DOHH2 (cell line): Measurements from ENCODE around the gene MPZL3.
A peak's percentile ranks its signal among the peaks of the same experiment; 100 is the strongest.

Experiments
- H3F3A ChIP-seq: fragments of 200-600 bp; sonication (generic), shearing (Covaris generic); 2 replicates; pipeline ENCODE4 v1.6.0; 2016; ENCODE audit warnings: antibody characterized with exemption, mild to moderate bottlenecking; ENCODE audit not compliant: control insufficient read depth, insufficient read depth
- H3K27ac ChIP-seq: fragments of 200-600 bp; sonication (generic); 2 replicates; pipeline ENCODE4 v1.5.1; 2014; ENCODE audit warnings: low read depth, mild to moderate bottlenecking, low read length, moderate library complexity
- H3K27me3 ChIP-seq: fragments of 200-600 bp; sonication (generic); 2 replicates; pipeline ENCODE4 v1.6.1; 2014; ENCODE audit warnings: mild to moderate bottlenecking, low read length, mixed read lengths; ENCODE audit not compliant: control insufficient read depth
- H3K36me3 ChIP-seq: fragments of 200-600 bp; sonication (generic); 2 replicates; pipeline ENCODE4 v1.6.1; 2014; ENCODE audit warnings: mild to moderate bottlenecking, low read length, moderate library complexity, mixed read lengths; ENCODE audit not compliant: control insufficient read depth
- H3K4me1 ChIP-seq: fragments of 200-600 bp; sonication (generic); 2 replicates; pipeline ENCODE4 v1.6.1; 2014; ENCODE audit warnings: mild to moderate bottlenecking, low read length, mixed read lengths; ENCODE audit not compliant: control insufficient read depth
- H3K4me2 ChIP-seq: fragments of 200-600 bp; sonication (generic); 2 replicates; pipeline ENCODE4 v1.6.0; 2014; ENCODE audit warnings: mild to moderate bottlenecking, low read length, moderate library complexity
- H3K4me3 ChIP-seq: fragments of 200-600 bp; sonication (generic); 2 replicates; pipeline ENCODE4 v1.5.1; 2014; ENCODE audit warnings: mild to moderate bottlenecking, low read length, mixed read lengths
- H3K79me2 ChIP-seq: fragments of 200-600 bp; sonication (generic); 2 replicates; pipeline ENCODE4 v1.6.1; 2014; ENCODE audit warnings: mild to moderate bottlenecking, low read length, mixed read lengths; ENCODE audit not compliant: control insufficient read depth
- H3K9me2 ChIP-seq: fragments of 200-600 bp; sonication (generic); replicated peaks from 2 replicates; pipeline ENCODE4 v1.6.1; 2014; ENCODE audit warnings: mild to moderate bottlenecking, low read length, mixed read lengths; ENCODE audit not compliant: control insufficient read depth
- H3K9me3 ChIP-seq: fragments of 200-600 bp; sonication (generic); 2 replicates; pipeline ENCODE4 v1.6.1; 2014; ENCODE audit warnings: antibody characterized with exemption, low read length, mixed read lengths; ENCODE audit not compliant: control insufficient read depth, insufficient read depth
- H4K20me1 ChIP-seq: fragments of 200-600 bp; sonication (generic); 2 replicates; pipeline ENCODE4 v1.6.0; 2014; ENCODE audit warnings: low read depth, mild to moderate bottlenecking, antibody characterized with exemption, low read length, moderate library complexity; ENCODE audit not compliant: control insufficient read depth, insufficient read depth
- EZH2phosphoT487 ChIP-seq: fragments of 200-600 bp; sonication (generic); IDR thresholded peaks from 2 replicates; pipeline ENCODE4 v1.6.1; 2017; ENCODE audit warnings: borderline replicate concordance, mild to moderate bottlenecking, antibody characterized with exemption, low read length, moderate library complexity, mixed read lengths
- TF ChIP-seq, protein P1 (sequence below): fragments of 200-600 bp; sonication (generic); IDR thresholded peaks from one replicate; pipeline ENCODE4 v1.5.1; 2014; ENCODE audit warnings: antibody characterized with exemption, mild to moderate bottlenecking, low read depth, low read length; ENCODE audit not compliant: poor library complexity, severe bottlenecking

The MPZL3 gene

DNA sequence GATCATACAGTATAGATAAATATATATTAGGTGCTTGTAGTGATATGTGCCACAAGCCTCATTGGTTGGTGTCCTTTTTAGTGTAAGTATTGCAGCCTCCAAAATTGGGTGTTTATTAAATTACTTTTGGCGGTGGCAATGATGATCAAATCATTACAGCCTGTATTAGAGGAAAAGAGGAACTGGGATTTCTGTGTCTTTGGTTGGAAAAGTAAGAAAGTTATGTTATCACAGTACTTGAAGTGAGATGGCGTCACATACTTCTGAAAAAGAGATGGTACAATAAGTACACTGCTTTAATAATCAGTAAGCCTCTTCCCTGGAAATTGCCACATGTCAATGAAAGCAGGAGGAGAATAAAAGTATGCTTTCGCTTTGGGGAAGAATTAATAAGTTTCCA lies 523 bp upstream of the MPZL3 start:
- H3K9me3 ChIP-seq, result no peaks in the 10 kb centered on the region
- TF ChIP-seq, protein P1, sequence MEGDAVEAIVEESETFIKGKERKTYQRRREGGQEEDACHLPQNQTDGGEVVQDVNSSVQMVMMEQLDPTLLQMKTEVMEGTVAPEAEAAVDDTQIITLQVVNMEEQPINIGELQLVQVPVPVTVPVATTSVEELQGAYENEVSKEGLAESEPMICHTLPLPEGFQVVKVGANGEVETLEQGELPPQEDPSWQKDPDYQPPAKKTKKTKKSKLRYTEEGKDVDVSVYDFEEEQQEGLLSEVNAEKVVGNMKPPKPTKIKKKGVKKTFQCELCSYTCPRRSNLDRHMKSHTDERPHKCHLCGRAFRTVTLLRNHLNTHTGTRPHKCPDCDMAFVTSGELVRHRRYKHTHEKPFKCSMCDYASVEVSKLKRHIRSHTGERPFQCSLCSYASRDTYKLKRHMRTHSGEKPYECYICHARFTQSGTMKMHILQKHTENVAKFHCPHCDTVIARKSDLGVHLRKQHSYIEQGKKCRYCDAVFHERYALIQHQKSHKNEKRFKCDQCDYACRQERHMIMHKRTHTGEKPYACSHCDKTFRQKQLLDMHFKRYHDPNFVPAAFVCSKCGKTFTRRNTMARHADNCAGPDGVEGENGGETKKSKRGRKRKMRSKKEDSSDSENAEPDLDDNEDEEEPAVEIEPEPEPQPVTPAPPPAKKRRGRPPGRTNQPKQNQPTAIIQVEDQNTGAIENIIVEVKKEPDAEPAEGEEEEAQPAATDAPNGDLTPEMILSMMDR, result no peak
- no peak for TF ChIP-seq EZH2phosphoT487
- H3K27ac ChIP-seq, result peak overlapping the region; percentile 48; the same call in 1 of the 2 replicates
- H3F3A ChIP-seq, result peaks cover 15% of the 10 kb centered on the region; the same call in 1 of the 2 replicates
- H3K4me1 ChIP-seq, result peaks cover 15% of the 10 kb centered on the region
- no peaks in the 10 kb centered on the region for H4K20me1 ChIP-seq
- no peaks in the 10 kb centered on the region for H3K36me3 ChIP-seq
- H3K9me2 ChIP-seq, result no peaks in the 10 kb centered on the region
- H3K4me3 ChIP-seq, result peak overlapping the region; percentile 81
- H3K4me2 ChIP-seq, result peak overlapping the region; percentile 76
- no peaks in the 10 kb centered on the region for H3K27me3 ChIP-seq
- peaks cover 17% of the 10 kb centered on the region for H3K79me2 ChIP-seq

DNA sequence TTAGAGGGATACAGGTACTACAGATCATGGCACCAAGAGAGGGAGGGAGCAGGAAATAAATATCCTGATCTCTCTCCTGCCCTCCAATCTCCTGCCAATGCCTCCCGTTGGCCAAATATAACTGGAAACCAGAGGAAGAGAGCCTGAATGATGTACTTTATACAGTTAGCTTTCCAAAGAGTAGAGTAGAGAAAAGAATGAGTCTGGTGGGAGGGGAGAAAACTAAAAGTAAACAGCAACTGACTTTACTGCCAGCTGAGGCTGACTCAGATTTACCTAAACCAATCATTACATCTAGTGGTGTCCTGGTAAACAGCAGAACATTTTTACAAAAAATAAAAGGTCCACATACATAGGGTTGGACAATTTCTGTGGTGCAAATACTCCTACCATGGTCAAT lies 5.1 kb downstream of the MPZL3 start:
- no peaks in the 10 kb centered on the region for H3K27me3 ChIP-seq
- no peaks in the 10 kb centered on the region for H4K20me1 ChIP-seq
- no peaks in the 10 kb centered on the region for H3K9me2 ChIP-seq
- H3K79me2 ChIP-seq, result peaks cover 13% of the 10 kb centered on the region
- H3K4me2 ChIP-seq, result no peak overlapping the region
- H3F3A ChIP-seq, result no peaks in the 10 kb centered on the region
- no peak for TF ChIP-seq EZH2phosphoT487
- TF ChIP-seq, protein P1, result no peak
- no peaks in the 10 kb centered on the region for H3K36me3 ChIP-seq
- H3K4me3 ChIP-seq, result no peak overlapping the region
- no peak overlapping the region for H3K27ac ChIP-seq
- peaks cover 17% of the 10 kb centered on the region for H3K4me1 ChIP-seq
- H3K9me3 ChIP-seq, result no peaks in the 10 kb centered on the region

DNA sequence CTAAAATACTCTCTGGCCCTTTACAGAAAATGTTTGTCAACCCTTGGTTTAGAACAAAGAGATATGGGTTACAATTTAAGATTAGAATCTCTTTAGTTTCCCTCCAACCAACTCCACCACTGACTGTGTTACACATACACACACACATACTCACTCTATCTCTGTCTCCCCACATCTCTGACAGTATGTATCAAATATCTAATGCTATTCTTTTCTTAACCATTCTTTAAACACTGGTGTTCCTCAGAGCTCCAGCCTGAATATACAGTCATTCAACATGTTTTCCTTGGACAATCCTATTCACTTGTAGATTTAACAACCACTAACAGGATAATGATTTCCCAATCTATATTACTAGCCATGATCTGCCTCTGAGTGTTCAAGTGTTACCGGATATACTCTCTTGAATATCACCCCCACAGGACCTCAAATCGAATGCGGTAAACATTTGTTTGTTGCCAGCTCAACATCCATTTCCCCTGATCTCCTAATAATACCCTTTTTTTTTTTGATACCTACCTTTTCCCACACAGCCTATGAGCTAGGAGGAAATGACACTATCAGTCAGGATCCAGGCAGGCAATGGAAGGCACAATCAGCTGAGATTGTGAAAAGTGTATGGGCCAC lies 6.1 kb downstream of the MPZL3 start:
- H4K20me1 ChIP-seq, result no peaks in the 10 kb centered on the region
- H3K27me3 ChIP-seq, result no peaks in the 10 kb centered on the region
- H3K9me3 ChIP-seq, result no peaks in the 10 kb centered on the region
- no peaks in the 10 kb centered on the region for H3K36me3 ChIP-seq
- H3F3A ChIP-seq, result no peaks in the 10 kb centered on the region
- TF ChIP-seq EZH2phosphoT487, result no peak
- H3K4me2 ChIP-seq, result no peak overlapping the region; the same call in 1 of the 2 replicates
- H3K4me3 ChIP-seq, result no peak overlapping the region
- peaks cover 7% of the 10 kb centered on the region for H3K79me2 ChIP-seq
- H3K27ac ChIP-seq, result no peak overlapping the region
- H3K4me1 ChIP-seq, result peaks cover 23% of the 10 kb centered on the region
- H3K9me2 ChIP-seq, result no peaks in the 10 kb centered on the region

DNA sequence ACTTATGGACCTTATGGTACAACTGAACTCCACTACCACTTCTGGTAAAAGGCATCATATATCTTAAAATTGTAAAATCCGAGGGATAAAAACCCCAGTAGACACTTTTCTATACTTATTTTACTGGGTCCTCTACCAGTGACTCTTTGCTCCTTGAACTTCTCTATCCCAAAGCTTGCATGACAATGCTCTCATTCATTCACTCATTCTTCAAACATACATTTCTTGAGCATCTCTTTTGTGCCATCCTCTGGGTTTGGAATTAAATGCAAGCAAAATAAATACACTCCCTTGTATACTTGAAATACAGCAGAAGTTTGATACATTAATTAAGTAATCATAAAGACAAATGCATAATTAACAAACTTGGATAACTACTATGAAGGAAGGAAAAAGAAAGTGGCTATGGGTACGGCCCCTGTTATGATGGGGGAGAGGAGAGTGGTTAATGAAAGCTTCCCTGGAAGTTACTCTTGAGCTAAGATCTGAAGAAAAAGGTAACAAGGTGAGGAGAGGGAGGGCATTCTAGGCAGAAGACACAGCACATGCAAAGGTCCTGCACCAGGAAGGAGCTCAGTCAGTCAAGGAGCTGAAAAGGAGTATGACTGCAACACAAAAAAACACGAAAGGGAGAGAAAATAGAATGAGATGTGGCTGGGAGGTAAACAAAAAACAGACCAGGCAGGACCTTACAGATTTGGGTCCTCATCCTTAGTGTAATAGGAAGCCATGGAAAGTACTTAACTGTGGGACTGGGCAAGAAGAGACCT lies 8.0 kb downstream of the MPZL3 start:
- Histone ChIP-seq H4K20me1 (no peaks in the 10 kb centered on the region), H3K4me3 (no peak overlapping the region), H3K79me2 (no peaks in the 10 kb centered on the region), H3K9me2 (no peaks in the 10 kb centered on the region), H3K9me3 (no peaks in the 10 kb centered on the region), H3K36me3 (no peaks in the 10 kb centered on the region), H3F3A (no peaks in the 10 kb centered on the region), H3K27me3 (no peaks in the 10 kb centered on the region), H3K4me1 (peaks cover 34% of the 10 kb centered on the region), H3K27ac (no peak overlapping the region), H3K4me2 (no peak overlapping the region)
- TF ChIP-seq, protein P1, result no peak
- no peak for TF ChIP-seq EZH2phosphoT487
